SU-DHL-6 (cell line): Measurements from ENCODE around the gene COL26A1.

ENCODE experiments used
- H2AFZ ChIP-seq: fragments of 200-600 bp; sonication (generic); 2 replicates; pipeline ENCODE4 v1.6.1; 2014; ENCODE audit warnings: low read depth, mild to moderate bottlenecking, moderate library complexity, mixed read lengths, antibody characterized with exemption, low read length; ENCODE audit not compliant: severe bottlenecking
- H3F3A ChIP-seq: fragments of 200-600 bp; shearing (Covaris generic); 2 replicates; pipeline ENCODE4 v1.6.0; 2016; ENCODE audit warnings: antibody characterized with exemption, mild to moderate bottlenecking; ENCODE audit not compliant: insufficient read depth
- H3K27ac ChIP-seq: fragments of 200-600 bp; sonication (generic); 2 replicates; pipeline ENCODE4 v1.5.1; 2016; ENCODE audit warnings: low read depth, mild to moderate bottlenecking, low read length, moderate library complexity, mixed read lengths
- H3K27me3 ChIP-seq: fragments of 200-600 bp; sonication (generic), shearing (Covaris generic); 2 replicates; pipeline ENCODE4 v1.6.0; 2014; ENCODE audit warnings: mild to moderate bottlenecking, low read length
- H3K36me3 ChIP-seq: fragments of 200-600 bp; sonication (generic); 2 replicates; pipeline ENCODE4 v1.6.1; 2014; ENCODE audit warnings: mild to moderate bottlenecking, low read length, mixed read lengths
- H3K4me2 ChIP-seq: fragments of 300-600, 200-600 bp; shearing (Covaris generic), sonication (generic); 2 replicates; pipeline ENCODE4 v1.6.0; 2014; ENCODE audit warnings: low read length, low read depth, mild to moderate bottlenecking; ENCODE audit not compliant: poor library complexity, severe bottlenecking
- H3K4me3 ChIP-seq: fragments of 200-600 bp; sonication (generic); 2 replicates; pipeline ENCODE4 v1.5.1; 2014; ENCODE audit warnings: antibody characterized with exemption, low read length, mild to moderate bottlenecking, mixed read lengths; ENCODE audit not compliant: insufficient read depth, poor library complexity, severe bottlenecking
- H3K79me2 ChIP-seq: fragments of 200-600 bp; sonication (generic); 2 replicates; pipeline ENCODE4 v1.6.1; 2014; ENCODE audit warnings: mild to moderate bottlenecking, low read length, moderate library complexity; ENCODE audit not compliant: insufficient read depth
- H3K9ac ChIP-seq: fragments of 200-600 bp; sonication (generic); 2 replicates; pipeline ENCODE4 v1.7.0; 2014; ENCODE audit warnings: mild to moderate bottlenecking, low read length
- H3K9me2 ChIP-seq: fragments of 200-600 bp; sonication (generic); replicated peaks from 2 replicates; pipeline ENCODE4 v1.6.1; 2014; ENCODE audit warnings: low read length; ENCODE audit not compliant: insufficient read depth
- H3K9me3 ChIP-seq: fragments of 200-600 bp; sonication (generic); 2 replicates; pipeline ENCODE4 v1.6.1; 2014; ENCODE audit warnings: low read length, mixed read lengths; ENCODE audit not compliant: insufficient read depth
- H4K20me1 ChIP-seq: fragments of 200-600 bp; sonication (generic); 2 replicates; pipeline ENCODE4 v1.6.1; 2014; ENCODE audit warnings: low read depth, mild to moderate bottlenecking, antibody characterized with exemption, low read length, moderate library complexity, mixed read lengths
- CTCF ChIP-seq: fragments of 200-600 bp; sonication (generic); IDR thresholded peaks from one replicate; pipeline ENCODE4 v1.5.1; 2017; ENCODE audit warnings: antibody characterized with exemption, mild to moderate bottlenecking, low read length, moderate library complexity; ENCODE audit not compliant: insufficient read depth, poor library complexity, severe bottlenecking
- EZH2phosphoT487 ChIP-seq: fragments of 200-600 bp; sonication (generic), shearing (Covaris generic); conservative IDR thresholded peaks from 2 replicates; pipeline ENCODE4 v1.6.1; 2018; ENCODE audit warnings: mild to moderate bottlenecking, antibody characterized with exemption, low read length, moderate library complexity, mixed read lengths

Gene COL26A1

GRCh38 chr7:101362334-101363195, at the start of gene COL26A1:
COL26A1 (plus strand) TSS chr7:101362875; CDS start chr7:101363033, 158 bp downstream.
- no peak within 1 kb of the TSS for H3K9ac ChIP-seq

GRCh38 chr7:101315336-101315735, 47.3 kb upstream of the COL26A1 start:
- H3F3A ChIP-seq, result no peaks in the 10 kb centered on the region
- no peak overlapping the region for H2AFZ ChIP-seq
- no peak overlapping the region for H3K9ac ChIP-seq
- H3K79me2 ChIP-seq, result no peaks in the 10 kb centered on the region
- H3K9me3 ChIP-seq, result no peaks in the 10 kb centered on the region
- TF ChIP-seq EZH2phosphoT487 (no peak), CTCF (peak; percentile 94)
- H3K4me3 ChIP-seq, result no peak overlapping the region
- H3K27ac ChIP-seq, result no peak overlapping the region
- no peak overlapping the region for H3K4me2 ChIP-seq
- no peaks in the 10 kb centered on the region for H3K36me3 ChIP-seq
- no peaks in the 10 kb centered on the region for H3K9me2 ChIP-seq
- H4K20me1 ChIP-seq, result no peaks in the 10 kb centered on the region
- no peaks in the 10 kb centered on the region for H3K27me3 ChIP-seq

More at GRCh38 chr7:101362334-101363195, at the start of gene COL26A1:
- TF ChIP-seq EZH2phosphoT487 (no peak), CTCF (no peak)
- Histone ChIP-seq H3F3A (no peaks in the 10 kb centered on the region), H3K4me2 (no peak within 1 kb of the TSS), H4K20me1 (no peaks in the 10 kb centered on the region), H3K27me3 (no peaks in the 10 kb centered on the region), H3K9me2 (no peaks in the 10 kb centered on the region), H3K4me3 (no peak within 1 kb of the TSS), H3K9me3 (no peaks in the 10 kb centered on the region), H3K27ac (no peak within 1 kb of the TSS), H3K79me2 (no peaks in the 10 kb centered on the region), H2AFZ (no peak within 1 kb of the TSS), H3K36me3 (no peaks in the 10 kb centered on the region)

GRCh38 chr7:101319401-101319800, 43.3 kb upstream of the COL26A1 start:
- H3K79me2 ChIP-seq, result no peaks in the 10 kb centered on the region
- H3K27ac ChIP-seq, result no peak overlapping the region
- H3K36me3 ChIP-seq, result no peaks in the 10 kb centered on the region
- no peak overlapping the region for H2AFZ ChIP-seq
- H3K4me3 ChIP-seq, result no peak overlapping the region
- H4K20me1 ChIP-seq, result no peaks in the 10 kb centered on the region
- H3K9me2 ChIP-seq, result no peaks in the 10 kb centered on the region
- no peaks in the 10 kb centered on the region for H3F3A ChIP-seq
- no peaks in the 10 kb centered on the region for H3K27me3 ChIP-seq
- H3K9me3 ChIP-seq, result no peaks in the 10 kb centered on the region
- H3K4me2 ChIP-seq, result no peak overlapping the region
- no peak overlapping the region for H3K9ac ChIP-seq
- TF ChIP-seq EZH2phosphoT487 (no peak), CTCF (no peak)
